Measurements from ENCODE around the gene INTS6L.

The INTS6L gene

GRCh38 chrX:135522132-135522530 is 1.7 kb downstream of the INTS6L start:
- DNase-seq (ENCODE audit: low spot score): no peak
- no peaks in the 10 kb centered on the region for H3K4me1 ChIP-seq (ENCODE audit: insufficient read depth, poor library complexity, severe bottlenecking)
- H3K4me3 ChIP-seq (ENCODE audit: severe bottlenecking): peak overlapping the region; percentile 46
- ATAC-seq (ENCODE audit: low read depth): no peak
- TF ChIP-seq CTCF (IDR thresholded peaks at IDR 0.05; ENCODE audit: poor library complexity, severe bottlenecking): no peak
- no peaks in the 10 kb centered on the region for H3K27me3 ChIP-seq (ENCODE audit: insufficient read depth, poor library complexity, severe bottlenecking)
- no peaks in the 10 kb centered on the region for H3K9me3 ChIP-seq (ENCODE audit: severe bottlenecking)
- peak overlapping the region; percentile 73 for H3K27ac ChIP-seq (ENCODE audit: poor library complexity, severe bottlenecking)
- no peaks in the 10 kb centered on the region for H3K36me3 ChIP-seq (ENCODE audit: low read depth)

- Histone ChIP-seq H3K27ac (ENCODE audit: poor library complexity, severe bottlenecking) (peak overlapping the region; percentile 73), H3K27me3 (ENCODE audit: insufficient read depth, poor library complexity, severe bottlenecking) (no peaks in the 10 kb centered on the region), H3K4me3 (ENCODE audit: severe bottlenecking) (peak overlapping the region; percentile 46), H3K36me3 (ENCODE audit: low read depth) (no peaks in the 10 kb centered on the region), H3K4me1 (ENCODE audit: insufficient read depth, poor library complexity, severe bottlenecking) (no peaks in the 10 kb centered on the region), H3K9me3 (ENCODE audit: severe bottlenecking) (no peaks in the 10 kb centered on the region)
- DNase-seq (ENCODE audit: low spot score): no peak
- no peak for TF ChIP-seq CTCF (IDR thresholded peaks at IDR 0.05; ENCODE audit: poor library complexity, severe bottlenecking)
- ATAC-seq (ENCODE audit: low read depth): no peak
These were observed 2.6 kb downstream of the INTS6L start for GRCh38 chrX:135522878-135523693.

- no peak for TF ChIP-seq CTCF (IDR thresholded peaks at IDR 0.05; ENCODE audit: poor library complexity, severe bottlenecking)
- no peaks in the 10 kb centered on the region for H3K27me3 ChIP-seq (ENCODE audit: insufficient read depth, poor library complexity, severe bottlenecking)
- H3K27ac ChIP-seq (ENCODE audit: poor library complexity, severe bottlenecking): no peak overlapping the region
- no peak for DNase-seq (ENCODE audit: low spot score)
- no peak overlapping the region for H3K4me3 ChIP-seq (ENCODE audit: severe bottlenecking)
- no peak for ATAC-seq (ENCODE audit: low read depth)
- no peaks in the 10 kb centered on the region for H3K9me3 ChIP-seq (ENCODE audit: severe bottlenecking)
- no peaks in the 10 kb centered on the region for H3K36me3 ChIP-seq (ENCODE audit: low read depth)
- H3K4me1 ChIP-seq (ENCODE audit: insufficient read depth, poor library complexity, severe bottlenecking): peaks cover 15% of the 10 kb centered on the region
These were observed 7.8 kb downstream of the INTS6L start for GRCh38 chrX:135528254-135528653.

GRCh38 chrX:135528756-135529155 is 8.3 kb downstream of the INTS6L start:
- no peaks in the 10 kb centered on the region for H3K36me3 ChIP-seq (ENCODE audit: low read depth)
- no peaks in the 10 kb centered on the region for H3K9me3 ChIP-seq (ENCODE audit: severe bottlenecking)
- DNase-seq (ENCODE audit: low spot score) (no peak), ATAC-seq (ENCODE audit: low read depth) (no peak)
- H3K4me3 ChIP-seq (ENCODE audit: severe bottlenecking): no peak overlapping the region
- TF ChIP-seq CTCF (IDR thresholded peaks at IDR 0.05; ENCODE audit: poor library complexity, severe bottlenecking): no peak
- no peak overlapping the region for H3K27ac ChIP-seq (ENCODE audit: poor library complexity, severe bottlenecking)
- peaks cover 15% of the 10 kb centered on the region for H3K4me1 ChIP-seq (ENCODE audit: insufficient read depth, poor library complexity, severe bottlenecking)
- no peaks in the 10 kb centered on the region for H3K27me3 ChIP-seq (ENCODE audit: insufficient read depth, poor library complexity, severe bottlenecking)

GRCh38 chrX:135530097-135530496 is 9.6 kb downstream of the INTS6L start:
- Histone ChIP-seq H3K9me3 (ENCODE audit: severe bottlenecking) (no peaks in the 10 kb centered on the region), H3K4me1 (ENCODE audit: insufficient read depth, poor library complexity, severe bottlenecking) (peaks cover 19% of the 10 kb centered on the region), H3K27me3 (ENCODE audit: insufficient read depth, poor library complexity, severe bottlenecking) (no peaks in the 10 kb centered on the region), H3K4me3 (ENCODE audit: severe bottlenecking) (no peak overlapping the region), H3K27ac (ENCODE audit: poor library complexity, severe bottlenecking) (no peak overlapping the region), H3K36me3 (ENCODE audit: low read depth) (no peaks in the 10 kb centered on the region)
- DNase-seq (ENCODE audit: low spot score) (no peak), ATAC-seq (ENCODE audit: low read depth) (no peak)
- no peak for TF ChIP-seq CTCF (IDR thresholded peaks at IDR 0.05; ENCODE audit: poor library complexity, severe bottlenecking)
